Islet precursor cell (in vitro differentiated cells): ENCODE measurements around the gene CST1.
"Not testable (repeated sequence)": the region's sequence is repeated elsewhere in the genome, so short reads cannot be mapped to it uniquely, and the experiment has no call there.

Experiments used
- DNase-seq: peaks from one replicate; pipeline ENCODE4 v3.0.0-alpha.2; 2018

Gene CST1

GRCh38 chr20:23754731-23755130 lies 4.0 kb upstream of the CST1 start:
- DNase-seq, result no peak

DNA sequence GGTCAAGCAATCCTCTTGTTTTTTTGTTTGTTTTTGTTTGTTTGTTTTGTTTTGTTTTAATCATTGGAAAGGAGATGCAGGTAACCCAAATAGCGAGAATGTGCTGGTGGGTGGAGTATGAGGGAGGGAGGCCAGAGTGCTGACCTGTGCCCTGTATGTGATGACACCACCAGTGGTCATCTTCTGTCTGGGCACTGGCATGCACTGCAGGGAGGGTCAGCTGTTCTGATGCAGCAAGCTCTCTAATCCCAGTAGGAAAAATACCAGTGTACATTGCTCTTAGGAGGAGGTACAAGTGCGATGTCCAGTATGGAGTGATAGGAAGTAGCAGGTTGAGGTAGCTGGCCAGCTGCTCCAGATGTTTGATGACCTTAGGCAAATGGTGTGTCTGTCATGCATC lies 2.9 kb upstream of the CST1 start:
- no peak for DNase-seq

GRCh38 chr20:23753194-23753548 lies 2.4 kb upstream of the CST1 start:
- DNase-seq, result no peak

DNA sequence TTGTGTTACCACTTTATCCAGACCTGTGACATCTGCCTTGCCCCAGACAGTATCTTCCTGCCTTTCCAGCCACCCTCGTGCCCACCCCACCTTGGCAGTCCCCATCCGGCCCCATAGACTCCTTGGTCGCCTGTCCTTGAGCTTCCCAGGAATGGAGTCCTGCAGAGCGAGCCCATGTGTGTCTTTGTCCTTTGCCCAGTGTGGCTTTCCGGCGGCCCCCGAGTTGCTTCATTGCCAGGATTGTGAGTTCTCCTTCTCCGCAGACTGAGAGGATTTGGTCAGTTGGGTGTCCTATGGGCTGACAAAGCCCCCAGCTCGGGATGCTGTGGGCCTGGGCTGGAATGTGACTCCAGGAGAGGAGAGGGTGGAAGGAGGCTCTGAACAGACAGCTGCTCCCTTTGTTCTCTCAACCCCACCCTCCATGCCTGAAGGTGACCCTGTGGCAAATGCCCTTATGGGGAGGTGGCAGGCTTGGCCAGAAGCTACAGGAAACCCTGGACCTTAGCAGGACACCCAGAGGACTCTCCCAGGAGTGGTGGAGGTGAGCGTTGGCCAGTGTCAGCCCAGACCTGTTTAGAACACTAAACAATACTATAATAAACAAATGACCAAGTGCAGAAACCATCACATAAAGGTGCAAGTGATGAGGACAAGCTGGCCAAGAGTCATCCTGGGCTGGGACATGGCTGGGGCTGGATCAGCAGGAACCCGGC lies 1.9 kb upstream of the CST1 start:
- DNase-seq, result no peak

DNA sequence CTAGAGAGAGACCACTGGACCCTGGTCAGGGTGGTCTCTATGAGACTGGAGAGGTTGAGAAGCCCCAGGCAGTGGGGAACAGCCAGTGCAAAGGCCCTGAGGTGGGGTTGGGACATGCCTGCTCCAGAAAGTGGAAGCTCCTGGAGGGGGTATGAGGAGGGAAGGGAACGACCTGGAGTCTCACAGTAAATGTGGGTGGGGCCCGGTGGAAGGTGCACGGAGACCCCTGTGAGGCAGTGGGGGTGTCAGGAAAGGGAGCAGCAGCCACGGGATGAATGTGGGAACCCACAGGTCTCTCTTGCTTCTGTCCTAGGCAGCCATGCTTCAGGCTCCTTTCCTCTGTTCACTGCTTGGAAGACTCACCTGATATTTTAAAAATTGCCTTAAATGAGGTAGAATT lies 1.3 kb upstream of the CST1 start:
- no peak for DNase-seq

- no peak for DNase-seq
These were observed 989 bp downstream of the CST1 start for GRCh38 chr20:23749746-23750145.

GRCh38 chr20:23748975-23749374 lies 1.8 kb downstream of the CST1 start:
- DNase-seq, result not testable (repeated sequence)

DNA sequence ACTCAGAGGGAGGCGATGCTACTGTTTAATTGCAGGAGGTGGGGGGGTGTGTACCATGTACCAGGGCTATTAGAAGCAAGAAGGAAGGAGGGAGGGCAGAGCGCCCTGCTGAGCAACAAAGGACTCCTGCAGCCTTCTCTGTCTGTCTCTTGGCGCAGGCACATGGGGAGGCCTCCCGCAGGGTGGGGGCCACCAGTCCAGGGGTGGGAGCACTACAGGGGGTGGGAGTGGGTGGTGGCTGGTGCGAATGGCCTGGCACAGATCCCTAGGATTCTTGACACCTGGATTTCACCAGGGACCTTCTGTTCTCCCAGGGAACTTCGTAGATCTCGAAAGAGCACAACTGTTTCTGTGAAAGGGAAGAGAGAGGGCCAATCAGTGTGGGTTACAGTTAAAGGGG lies 3.2 kb downstream of the CST1 start:
- DNase-seq, result not testable (repeated sequence)

GRCh38 chr20:23747092-23747491 lies 3.6 kb downstream of the CST1 start:
- not testable (repeated sequence) for DNase-seq

DNA sequence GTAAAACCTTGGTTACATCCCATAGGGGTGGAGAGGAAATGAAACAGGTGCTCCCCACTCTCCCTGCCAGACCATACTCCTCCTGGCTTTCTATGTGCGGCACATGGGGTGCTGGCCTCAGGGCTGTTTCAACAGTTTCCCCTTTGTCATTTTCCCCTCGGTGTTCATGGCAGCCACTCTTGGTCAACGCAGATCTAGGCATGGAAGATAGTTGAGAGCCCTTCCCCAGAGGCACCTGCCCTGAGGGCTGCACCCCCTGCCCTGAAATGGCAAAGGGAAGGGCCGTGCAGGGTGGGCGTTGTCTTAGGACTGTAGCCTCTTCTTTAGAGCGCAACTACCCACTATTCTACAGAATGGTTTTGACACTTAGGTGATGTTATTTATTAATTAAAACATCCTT lies 4.4 kb downstream of the CST1 start:
- DNase-seq, result no peak

DNA sequence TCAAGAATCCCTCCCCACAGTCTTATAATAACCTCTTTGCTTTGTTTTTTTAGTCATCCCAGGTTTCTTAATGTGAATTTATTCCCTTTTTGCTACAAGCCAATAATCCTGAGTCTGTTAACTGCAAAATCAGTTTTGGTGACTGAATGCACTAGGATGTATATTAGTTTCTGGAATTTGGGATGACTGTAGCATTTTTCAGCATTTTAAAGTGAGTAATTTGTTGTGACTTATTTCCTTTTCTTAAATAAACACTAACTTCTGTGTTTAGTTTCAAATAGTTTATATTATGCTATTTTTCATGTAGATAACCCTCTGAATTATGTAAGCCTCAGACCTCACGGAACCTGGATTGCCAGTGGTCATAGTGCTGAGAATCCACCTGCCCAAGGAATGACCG lies 5.5 kb downstream of the CST1 start:
- DNase-seq, result no peak

- DNase-seq, result no peak
These were observed 5.9 kb downstream of the CST1 start for GRCh38 chr20:23744817-23745216.

GRCh38 chr20:23735391-23735790 lies 15.3 kb downstream of the CST1 start:
- not testable (repeated sequence) for DNase-seq

GRCh38 chr20:23734949-23735348 lies 15.8 kb downstream of the CST1 start:
- DNase-seq, result not testable (repeated sequence)

DNA sequence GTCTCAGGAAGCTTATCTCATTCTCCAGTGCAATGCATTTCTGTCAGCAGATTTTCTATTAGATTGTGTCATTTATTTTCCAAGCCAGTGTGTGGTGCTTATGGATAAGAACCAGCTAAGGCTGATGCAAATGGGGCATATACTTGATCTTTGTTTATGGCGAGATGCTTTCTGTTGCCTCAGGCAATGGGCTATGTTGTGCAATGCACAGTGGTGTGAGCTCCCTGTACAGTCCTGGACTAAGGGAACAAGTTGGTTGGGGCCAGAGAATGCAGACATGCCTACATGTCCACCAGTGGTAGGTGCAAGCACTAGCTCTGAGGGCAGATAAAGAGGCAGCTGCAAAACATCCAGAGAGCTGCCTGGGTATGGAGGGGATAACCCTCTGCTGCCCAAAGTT lies 16.3 kb downstream of the CST1 start:
- DNase-seq, result not testable (repeated sequence)

DNA sequence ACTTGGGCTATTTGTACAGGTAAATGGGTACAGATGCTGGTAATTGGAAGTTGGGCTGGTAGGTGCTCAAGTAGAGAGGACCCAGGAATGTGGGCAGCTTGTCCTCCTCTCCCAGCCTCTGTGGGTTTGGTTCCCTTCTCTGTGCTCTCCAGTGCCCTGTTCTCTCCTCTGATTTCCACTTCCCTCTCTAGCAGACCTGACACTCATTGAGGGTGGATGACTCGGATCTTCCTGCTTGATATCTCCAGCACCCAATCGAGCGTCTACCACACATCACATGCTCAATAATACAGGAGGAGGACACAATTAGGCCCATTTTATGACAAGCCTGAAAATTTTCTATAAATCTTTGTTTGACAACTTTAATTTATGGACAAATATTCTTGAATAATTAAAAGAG lies 23.7 kb downstream of the CST1 start:
- no peak for DNase-seq

DNA sequence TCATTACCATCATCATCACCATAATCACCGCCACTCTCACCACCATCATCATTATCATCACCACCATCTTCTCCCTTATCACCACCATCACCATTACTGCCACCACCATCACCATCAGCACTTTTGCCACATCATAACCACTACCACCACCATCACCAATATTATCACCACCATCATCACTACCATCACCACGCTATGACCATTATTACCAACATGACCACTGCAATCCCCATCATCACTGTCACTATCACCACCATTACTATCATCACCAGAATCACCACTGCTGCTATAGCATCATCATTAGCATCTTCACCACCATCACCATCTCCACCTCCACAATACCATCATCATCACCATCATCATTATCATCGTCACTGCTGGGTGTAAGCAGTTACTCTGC lies 25.6 kb downstream of the CST1 start:
- DNase-seq, result no peak

GRCh38 chr20:23723659-23724307 lies 27.0 kb downstream of the CST1 start:
- peak; percentile 62 for DNase-seq

DNA sequence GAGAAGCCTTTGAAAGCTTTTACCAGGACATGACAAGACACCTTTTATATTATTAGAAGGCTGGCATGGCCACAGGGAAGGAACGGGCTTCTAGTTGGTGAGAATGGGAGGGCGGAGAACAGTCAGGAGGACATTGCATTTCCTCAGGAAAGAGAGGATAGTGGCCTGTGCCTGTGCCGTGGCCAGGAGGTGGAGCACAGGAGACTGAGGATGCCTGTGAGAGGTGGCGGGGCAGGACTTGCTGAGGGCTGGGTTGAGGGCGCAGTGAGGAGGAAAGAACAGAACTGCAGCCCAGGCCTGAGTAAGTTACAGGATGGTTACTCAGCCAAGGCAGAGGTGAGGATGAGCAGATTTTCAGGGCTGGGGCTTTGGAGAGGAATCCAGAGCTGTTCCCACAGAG lies 27.9 kb downstream of the CST1 start:
- not testable (repeated sequence) for DNase-seq

GRCh38 chr20:23721962-23722361 lies 28.8 kb downstream of the CST1 start:
- DNase-seq, result no peak

DNA sequence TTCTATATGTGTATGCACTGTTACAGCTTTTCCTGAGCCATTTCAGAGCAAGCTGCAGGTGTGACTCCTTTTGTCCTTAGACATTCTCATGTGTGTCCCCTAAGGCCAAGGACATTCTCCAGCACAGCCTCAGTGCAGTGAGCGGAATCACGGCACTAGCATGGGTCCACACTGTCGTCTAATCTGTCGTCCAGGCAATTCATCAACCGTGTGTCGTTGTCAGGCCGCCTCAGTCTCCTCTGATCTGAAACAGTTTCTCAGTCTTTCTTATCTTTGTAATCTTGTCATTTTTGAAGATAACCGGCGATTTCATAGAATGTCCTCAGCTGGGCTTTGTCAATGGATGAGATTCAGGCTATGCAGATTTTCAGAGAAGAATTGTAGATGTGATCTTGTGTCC lies 31.4 kb downstream of the CST1 start:
- not testable (repeated sequence) for DNase-seq

- not testable (repeated sequence) for DNase-seq
These were observed 39.0 kb downstream of the CST1 start for GRCh38 chr20:23711778-23712177.

DNA sequence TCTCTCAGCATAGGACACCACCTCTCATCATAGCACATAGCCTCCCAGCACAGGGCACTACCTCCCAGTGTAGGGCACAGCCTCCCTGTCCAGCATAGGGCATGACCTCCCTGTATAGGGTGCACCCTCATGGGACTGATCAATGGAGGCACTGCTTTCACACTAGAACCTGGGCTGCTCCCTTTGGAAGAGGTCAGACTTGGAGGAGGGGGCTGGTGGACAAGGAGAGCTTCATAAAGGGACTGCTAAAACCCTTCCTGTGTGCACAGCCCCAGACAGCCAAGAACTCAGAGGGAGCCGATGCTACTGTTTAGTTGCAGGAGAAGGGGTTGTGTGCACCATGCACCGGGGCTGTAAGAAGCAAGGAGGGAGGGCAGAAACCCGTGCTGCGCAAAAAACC lies 40.0 kb downstream of the CST1 start:
- no peak for DNase-seq

- no peak for DNase-seq
These were observed 44.8 kb downstream of the CST1 start for GRCh38 chr20:23705895-23706294.

GRCh38 chr20:23702021-23702420 lies 48.7 kb downstream of the CST1 start:
- no peak for DNase-seq
